HG03064 (cell line): ENCODE measurements around the gene UPF3A.
"Not testable (repeated sequence)": the region's sequence is repeated elsewhere in the genome, so short reads cannot be mapped to it uniquely, and the experiment has no call there.

Experiments
- ATAC-seq: cut with Tn5 transposase; IDR thresholded peaks from one replicate; pipeline ENCODE4 v1.9.1; 2021; ENCODE audit warnings: low read depth; ENCODE audit not compliant: unreplicated experiment

Gene UPF3A

GRCh38 chr13:114261328-114261965 is 20.0 kb upstream of the UPF3A start:
- ATAC-seq = no peak

GRCh38 chr13:114263578-114263977 is 17.8 kb upstream of the UPF3A start:
- ATAC-seq = no peak

GRCh38 chr13:114264313-114264712 is 17.1 kb upstream of the UPF3A start:
- not testable (repeated sequence) for ATAC-seq

- no peak for ATAC-seq
Measured at GRCh38 chr13:114264886-114265611, 16.4 kb upstream of the UPF3A start.

GRCh38 chr13:114266241-114266640 is 15.2 kb upstream of the UPF3A start:
- ATAC-seq = no peak

GRCh38 chr13:114268344-114269280 is 12.8 kb upstream of the UPF3A start:
- no peak for ATAC-seq

- no peak for ATAC-seq
Measured at GRCh38 chr13:114269281-114269770, 12.1 kb upstream of the UPF3A start.

- ATAC-seq = no peak
Measured at GRCh38 chr13:114272977-114273376, 8.4 kb upstream of the UPF3A start.

- no peak for ATAC-seq
Measured at GRCh38 chr13:114275304-114275703, 6.1 kb upstream of the UPF3A start.

- ATAC-seq = no peak
Measured at GRCh38 chr13:114279146-114279545, 2.3 kb upstream of the UPF3A start.

- ATAC-seq = no peak
Measured at GRCh38 chr13:114279758-114280355, 1.5 kb upstream of the UPF3A start.

GRCh38 chr13:114282041-114282670 is 755 bp downstream of the UPF3A start:
- peak; percentile 52 for ATAC-seq

GRCh38 chr13:114283576-114283975 is 2.2 kb downstream of the UPF3A start:
- no peak for ATAC-seq

- no peak for ATAC-seq
Measured at GRCh38 chr13:114284680-114285079, 3.3 kb downstream of the UPF3A start.

GRCh38 chr13:114285166-114285808 is 3.9 kb downstream of the UPF3A start:
- ATAC-seq = no peak

- ATAC-seq = no peak
Measured at GRCh38 chr13:114286808-114287207, 5.4 kb downstream of the UPF3A start.

- ATAC-seq = no peak
Measured at GRCh38 chr13:114288157-114288591, 6.8 kb downstream of the UPF3A start.

GRCh38 chr13:114296448-114296847 is 15.0 kb downstream of the UPF3A start:
- ATAC-seq = no peak

GRCh38 chr13:114296902-114297301 is 15.5 kb downstream of the UPF3A start:
- no peak for ATAC-seq

GRCh38 chr13:114298866-114299265 is 17.5 kb downstream of the UPF3A start:
- ATAC-seq = no peak
